B cell (primary cell): ENCODE data around the gene CD109. TPM values are rescaled to one million over a fixed set of nuclear protein-coding genes. Genes with fewer than 3 reads are reported as not detected.

Experiments
- ATAC-seq: fragments of 200-7000 bp; cut with Tn5 transposase; one replicate; pipeline ENCODE4 v1.10.0; 2021; ENCODE audit warnings: low read depth, mild to moderate bottlenecking, moderate number of reproducible peaks, moderate library complexity
- CTCF ChIA-PET: fragments of 350-600 bp; sonication (Branson Sonifier 250); formaldehyde crosslinking; loops from one replicate; lab custom pipeline; 2021; ENCODE audit warnings: antibody characterized with exemption, inconsistent platforms; lab: Charles Lee
- POLR2A ChIA-PET: fragments of 350-600 bp; sonication (Branson Sonifier 250); formaldehyde crosslinking; loops from one replicate; lab custom pipeline; 2021; ENCODE audit warnings: antibody characterized with exemption; lab: Charles Lee
- DNase-seq: peaks from one replicate; pipeline ENCODE4 v3.0.0; 2013
- H2AFZ ChIP-seq: 2 replicates; pipeline ENCODE4 v1.6.1; 2012; ENCODE audit warnings: mild to moderate bottlenecking, low read depth, low read length; ENCODE audit not compliant: insufficient read depth, poor library complexity, severe bottlenecking
- H3K27ac ChIP-seq, 2 donors: 1 replicate in 1 of 2; 2 replicates in 1 of 2; pipeline ENCODE4 v1.5.1; 2012 to 2013; ENCODE audit warnings: low read length in 2 of 2, mild to moderate bottlenecking in 2 of 2, moderate library complexity in 1 of 2
- H3K27me3 ChIP-seq, 4 experiments: fragments of 200-600 bp in 1 of 4; sonication (generic) in 1 of 4; replicated peaks in 1 of 4; 1 replicate in 2 of 4; 2 replicates in 2 of 4; pipeline versions ENCODE4 v1.6.1 to v1.7.0; 2013 to 2016; ENCODE audit warnings: low read length in 3 of 4, mild to moderate bottlenecking in 2 of 4, mixed read lengths in 1 of 4, moderate library complexity in 1 of 4; ENCODE audit not compliant: insufficient read depth in 4 of 4, control insufficient read depth in 3 of 4; ENCODE audit errors: control extremely low read depth in 1 of 4
- H3K36me3 ChIP-seq, 2 experiments: replicated peaks in 1 of 2; 1 replicate in 1 of 2; 2 replicates in 1 of 2; pipeline versions ENCODE4 v1.6.1 to v1.7.1; 2013; ENCODE audit warnings: low read length in 1 of 2; ENCODE audit not compliant: insufficient read depth in 2 of 2, control insufficient read depth in 1 of 2; ENCODE audit errors: control extremely low read depth in 1 of 2, extremely low read depth in 1 of 2
- H3K4me1 ChIP-seq, 2 donors: fragments of 200-600 bp in 1 of 2; sonication (generic) in 1 of 2; 1 replicate in 1 of 2; 2 replicates in 1 of 2; pipeline versions ENCODE4 v1.5.1 to v1.6.1; 2013 to 2017; ENCODE audit warnings: low read length in 2 of 2; ENCODE audit not compliant: control insufficient read depth in 2 of 2, insufficient read depth in 2 of 2
- H3K4me2 ChIP-seq: replicated peaks from 2 replicates; pipeline ENCODE3; 2012; ENCODE audit warnings: mild to moderate bottlenecking, low read depth, low read length; ENCODE audit not compliant: poor library complexity, severe bottlenecking
- H3K4me3 ChIP-seq, 5 experiments: fragments of 200-600 bp in 1 of 5; sonication (generic) in 1 of 5; 1 replicate in 3 of 5; 2 replicates in 2 of 5; pipeline versions ENCODE4 v1.5.1 to v1.7.0; 2011 to 2016; ENCODE audit warnings: low read length in 4 of 5, mild to moderate bottlenecking in 4 of 5, low read depth in 2 of 5, control low read depth in 1 of 5, moderate library complexity in 1 of 5; ENCODE audit not compliant: insufficient read depth in 1 of 5; ENCODE audit errors: control extremely low read depth in 1 of 5, extremely low read depth in 1 of 5
- H3K79me2 ChIP-seq: fragments of 200-600 bp; sonication (generic); one replicate; pipeline ENCODE4 v1.6.0; 2016; ENCODE audit warnings: low read length; ENCODE audit not compliant: control insufficient read depth, insufficient read depth
- H3K9ac ChIP-seq: fragments of 200-600 bp; sonication (generic); 2 replicates; pipeline ENCODE4 v1.6.1; 2017; ENCODE audit warnings: mild to moderate bottlenecking, low read length, moderate library complexity
- H3K9me3 ChIP-seq, 3 donors: one replicate each; pipeline versions ENCODE4 v1.6.1 to v1.7.1; 2013; ENCODE audit warnings: low read length in 2 of 3; ENCODE audit not compliant: control insufficient read depth in 2 of 3, insufficient read depth in 1 of 3; ENCODE audit errors: control extremely low read depth in 1 of 3
- H4K20me1 ChIP-seq: 2 replicates; pipeline ENCODE4 v1.6.0; 2012; ENCODE audit warnings: mild to moderate bottlenecking, low read length; ENCODE audit not compliant: insufficient read depth, control insufficient read depth, poor library complexity, severe bottlenecking
- H3K27ac Mint-ChIP-seq: one replicate; pipeline ENCODE4 v1.8.0; 2021; ENCODE audit warnings: mixed read lengths
- H3K27me3 Mint-ChIP-seq: one replicate; pipeline ENCODE4 v1.8.0; 2021; ENCODE audit warnings: mixed read lengths
- H3K4me1 Mint-ChIP-seq: one replicate; pipeline ENCODE4 v1.8.0; 2021; ENCODE audit warnings: mixed read lengths
- H3K4me3 Mint-ChIP-seq: one replicate; pipeline ENCODE4 v1.8.0; 2021; ENCODE audit warnings: mixed read lengths
- H3K9me3 Mint-ChIP-seq: one replicate; pipeline ENCODE4 v1.8.0; 2022; ENCODE audit warnings: mixed read lengths; ENCODE audit not compliant: insufficient read depth
- CTCF ChIP-seq: fragments of 200-600 bp; IDR thresholded peaks from one replicate; pipeline ENCODE4 v1.8.0; 2022; ENCODE audit warnings: antibody characterized with exemption, mild to moderate bottlenecking
- EZH2 ChIP-seq: IDR thresholded peaks from 2 replicates; pipeline ENCODE4 v1.6.1; 2012; ENCODE audit warnings: borderline replicate concordance, low read depth, mild to moderate bottlenecking, moderate library complexity, low read length; ENCODE audit not compliant: insufficient read depth, poor library complexity, severe bottlenecking
- WGBS: methylation state at CpG from one replicate; pipeline ENCODE4 v1.1.5; 2013; ENCODE audit warnings: missing lambda C conversion rate; ENCODE audit not compliant: insufficient coverage; 5-methylcytosine and 5-hydroxymethylcytosine counted together
- intact Hi-C: fragments of 100-400 bp; cut with micrococcal nuclease; formaldehyde crosslinking; loops from one replicate; pipeline ENCODE4 v1.10.0; 2022
- polyA plus RNA-seq: library from polyadenylated mRNA; depleted of rRNA; stranded (reverse); fragments of >200 nt; gene quantifications from 2 replicates; pipeline ENCODE4 v1.2.3, GENCODE V29; 2012
- total RNA-seq, 2 donors: library from RNA; stranded (reverse); fragments of 120-200 nt in 1 of 2; gene quantifications; 1 replicate in 1 of 2; 2 replicates in 1 of 2; pipeline versions ENCODE4 v1.2.3 to v1.2.4, GENCODE V29; 2013 to 2022

Gene CD109
- total and polyA plus RNA-seq, 2 donors (not counting 1 experiment from before 2014, with no cell fraction given): 0.15 TPM; not detected in 1

DNA sequence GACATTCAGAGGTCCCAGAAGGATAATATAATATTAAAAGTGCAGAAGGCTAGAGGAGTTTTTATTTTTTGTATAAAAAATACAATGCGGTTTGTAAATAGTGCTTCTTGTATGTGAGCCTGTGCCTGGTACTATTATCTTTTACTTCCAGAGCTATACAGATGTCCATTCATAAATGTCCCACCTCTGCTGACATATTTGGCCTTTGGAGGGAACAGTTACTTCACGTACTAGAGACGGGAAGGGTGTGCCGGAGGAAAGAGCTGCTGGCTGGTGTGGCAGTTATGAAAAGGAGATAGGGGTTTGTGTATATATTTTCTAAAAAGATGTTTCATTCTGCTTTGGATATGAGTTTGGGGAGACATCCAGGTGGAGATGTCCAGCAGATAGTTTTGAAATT is 8.8 kb downstream of the CD109 start:
- no peaks in the 10 kb centered on the region for H3K9me3 Mint-ChIP-seq
- H3K27me3 Mint-ChIP-seq: peaks cover 17% of the 10 kb centered on the region
- no peak overlapping the region for H3K9ac ChIP-seq
- no peaks in the 10 kb centered on the region for H4K20me1 ChIP-seq
- no peak for ATAC-seq
- no peaks in the 10 kb centered on the region for H3K4me1 Mint-ChIP-seq
- no peak overlapping the region for H3K27ac Mint-ChIP-seq
- no peak overlapping the region for H3K4me3 Mint-ChIP-seq
- H3K27me3 ChIP-seq: no peaks in the 10 kb centered on the region
- no peaks in the 10 kb centered on the region for H3K36me3 ChIP-seq
- no peak for DNase-seq
- no peaks in the 10 kb centered on the region for H3K9me3 ChIP-seq
- H3K4me3 ChIP-seq: no peak overlapping the region
- no peak overlapping the region for H3K27ac ChIP-seq
- no CpG with 5 or more reads among the region's 4 CpGs for WGBS
- no peaks in the 10 kb centered on the region for H3K79me2 ChIP-seq
- CTCF ChIA-PET: interaction anchor here (1.0 kb wide), 1 partner anchor 29 kb away, joined by 4 read pairs; no protein-coding TSS in a partner anchor
- intact Hi-C loops: no loop called here
- POLR2A ChIA-PET: no interaction called here
- no peak overlapping the region for H3K4me2 ChIP-seq
- no peak overlapping the region for H2AFZ ChIP-seq
- TF ChIP-seq CTCF: no peak
- no peak for TF ChIP-seq EZH2
- H3K4me1 ChIP-seq: no peaks in the 10 kb centered on the region

DNA sequence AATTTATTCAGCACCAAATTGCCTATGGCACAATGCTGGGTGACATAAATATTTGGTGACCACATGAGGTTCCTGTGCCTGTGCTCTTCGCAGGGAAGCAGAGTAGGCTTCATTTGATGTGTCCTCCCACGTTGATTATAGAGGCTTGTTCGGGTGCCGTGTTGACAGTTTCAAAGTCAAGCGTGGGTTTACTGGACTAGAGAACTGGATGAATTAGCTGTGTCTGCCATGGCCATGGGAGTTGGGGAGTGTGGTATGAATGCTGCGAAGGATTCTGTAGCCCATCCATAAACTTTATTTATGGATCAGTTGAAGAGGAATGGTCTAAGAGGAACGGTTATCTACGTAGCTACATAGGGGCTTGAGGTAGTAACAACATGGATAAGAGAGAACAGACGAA is 11.0 kb downstream of the CD109 start:
- H3K9me3 Mint-ChIP-seq: no peaks in the 10 kb centered on the region
- H4K20me1 ChIP-seq: no peaks in the 10 kb centered on the region
- DNase-seq: no peak
- CTCF ChIA-PET: no interaction called here
- H3K4me1 Mint-ChIP-seq: no peaks in the 10 kb centered on the region
- WGBS: 97% methylated on average over 8 of the region's 9 CpGs
- H3K27me3 ChIP-seq: no peaks in the 10 kb centered on the region
- no peak overlapping the region for H3K27ac ChIP-seq
- H3K4me2 ChIP-seq: no peak overlapping the region
- no peaks in the 10 kb centered on the region for H3K79me2 ChIP-seq
- intact Hi-C loops: no loop called here
- H3K4me3 Mint-ChIP-seq: no peak overlapping the region
- ATAC-seq: no peak
- H3K36me3 ChIP-seq: no peaks in the 10 kb centered on the region
- H3K27me3 Mint-ChIP-seq: peaks cover 11% of the 10 kb centered on the region
- H3K4me1 ChIP-seq: no peaks in the 10 kb centered on the region
- POLR2A ChIA-PET: no interaction called here
- TF ChIP-seq EZH2 (no peak), CTCF (no peak)
- H3K9me3 ChIP-seq: no peaks in the 10 kb centered on the region
- H2AFZ ChIP-seq: no peak overlapping the region
- no peak overlapping the region for H3K9ac ChIP-seq
- H3K27ac Mint-ChIP-seq: no peak overlapping the region
- no peak overlapping the region for H3K4me3 ChIP-seq
